Measurements from ENCODE around the gene MNDA.
"Not testable (repeated sequence)": the region's sequence is repeated elsewhere in the genome, so short reads cannot be mapped to it uniquely, and the experiment has no call there.

Gene MNDA

DNA sequence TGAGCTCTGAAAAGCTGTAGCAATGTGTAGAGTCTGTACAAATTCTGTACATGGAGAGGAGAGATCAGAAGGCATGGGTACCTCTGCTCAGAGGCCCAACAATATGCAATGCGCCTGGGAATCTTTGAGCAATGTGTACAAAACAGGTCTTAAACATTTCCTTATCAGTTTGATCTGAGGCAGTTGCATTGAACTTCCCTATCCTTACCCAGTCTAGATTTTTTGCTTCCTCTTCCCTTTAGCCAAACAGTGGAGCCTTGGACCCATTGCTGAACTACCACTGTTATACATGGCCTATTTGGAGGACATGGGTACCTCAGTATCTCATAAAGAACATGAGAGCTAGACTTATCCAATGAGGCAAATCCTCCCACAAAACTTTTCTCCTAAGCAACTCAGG, 12.6 kb upstream of the MNDA start:
- no peak for DNase-seq
- H3K9me3 Mint-ChIP-seq: no peaks in the 10 kb centered on the region
- no peak overlapping the region for H3K27ac Mint-ChIP-seq
- peaks cover 20% of the 10 kb centered on the region for H3K4me1 Mint-ChIP-seq
- CTCF ChIA-PET: interaction anchor here (0.6 to 1.4 kb wide), 3 partner anchors 10 to 39 kb away, joined by 3 to 4 read pairs (median 3); no protein-coding TSS in a partner anchor
- H3K27me3 Mint-ChIP-seq: no peaks in the 10 kb centered on the region
- H3K4me3 Mint-ChIP-seq: no peak overlapping the region
- peaks cover 1% of the 10 kb centered on the region for H3K36me3 Mint-ChIP-seq

DNA sequence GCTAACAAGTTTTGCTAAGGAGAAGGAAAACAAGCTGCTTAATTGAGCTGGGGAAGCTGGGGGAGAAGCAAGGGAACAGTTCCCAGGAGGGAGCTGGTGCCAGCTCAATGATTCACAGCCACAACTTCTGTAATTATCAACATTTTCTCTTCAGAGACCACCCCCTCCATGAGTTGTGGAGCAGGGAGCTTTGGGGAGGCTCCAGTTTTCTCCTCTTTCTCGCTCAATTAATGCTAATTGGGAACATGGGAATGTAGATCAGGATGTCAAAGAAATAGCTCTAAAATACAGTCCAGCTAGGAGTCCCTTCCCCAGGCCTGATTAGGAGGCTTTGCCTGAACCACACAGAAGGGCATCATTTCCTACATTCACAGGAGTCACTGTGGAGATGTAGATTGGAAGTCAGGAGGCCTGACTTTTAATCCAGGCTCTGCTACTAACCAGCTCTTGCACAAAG, 12.1 kb upstream of the MNDA start:
- Mint-ChIP-seq H3K27ac (peak overlapping the region; percentile 82), H3K9me3 (no peaks in the 10 kb centered on the region), H3K27me3 (no peaks in the 10 kb centered on the region), H3K4me1 (peaks cover 20% of the 10 kb centered on the region), H3K4me3 (no peak overlapping the region), H3K36me3 (peaks cover 1% of the 10 kb centered on the region)
- CTCF ChIA-PET: interaction anchor here (0.6 to 1.4 kb wide), 4 partner anchors 10 to 253 kb away, joined by 3 to 4 read pairs (median 3); no protein-coding TSS in a partner anchor
- no peak for DNase-seq

DNA sequence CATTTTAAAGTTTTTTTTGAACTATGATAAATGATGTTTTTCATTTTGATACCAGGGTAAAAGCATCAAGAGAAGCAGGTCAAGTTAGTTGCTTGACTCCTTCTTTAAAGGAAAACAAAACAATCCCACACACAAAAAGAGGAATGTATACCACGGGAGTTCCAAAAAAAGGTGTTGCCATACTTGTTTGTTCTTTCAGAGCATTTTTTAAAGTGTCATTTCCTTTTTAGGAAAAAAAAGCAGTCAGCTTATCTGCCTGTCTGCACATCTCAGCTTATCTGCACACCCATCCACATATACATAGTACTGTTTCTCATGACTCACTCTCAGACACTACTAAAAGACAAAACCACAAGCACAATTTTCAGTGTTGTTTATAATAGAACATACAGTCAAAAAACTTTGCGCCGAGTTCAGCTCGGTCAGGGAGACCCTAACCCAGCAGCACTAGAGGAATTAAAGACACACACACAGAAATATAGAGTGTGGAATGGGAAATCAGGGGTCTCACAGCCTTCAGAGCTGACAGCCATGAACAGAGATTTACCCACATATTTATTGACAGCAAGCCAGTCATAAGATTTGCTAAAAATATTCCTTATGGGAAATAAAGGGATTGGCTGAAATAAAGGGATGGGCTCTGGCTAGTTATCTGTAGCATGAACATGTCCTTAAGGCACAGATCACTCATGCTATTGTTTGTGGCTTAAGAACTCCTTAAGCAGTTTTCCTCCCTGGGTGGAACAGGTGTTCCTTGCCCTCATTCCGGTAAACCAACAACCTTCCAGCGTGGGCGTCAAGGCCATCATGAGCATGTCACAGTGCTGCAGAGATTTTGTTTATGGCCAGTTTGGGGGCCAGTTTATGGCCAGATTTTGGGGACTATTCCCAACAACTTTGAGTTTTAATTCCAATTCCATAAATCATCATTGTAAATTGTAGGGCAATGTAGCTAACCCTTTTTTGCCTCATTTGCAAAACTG, 11.4 kb upstream of the MNDA start:
- H3K27ac Mint-ChIP-seq: peak overlapping the region; percentile 82
- H3K4me3 Mint-ChIP-seq: no peak overlapping the region
- DNase-seq: peak; percentile 22
- CTCF ChIA-PET: interaction anchor here (0.6 to 0.9 kb wide), 2 partner anchors 19 to 253 kb away, joined by 3 read pairs; no protein-coding TSS in a partner anchor
- H3K4me1 Mint-ChIP-seq: peaks cover 20% of the 10 kb centered on the region
- H3K36me3 Mint-ChIP-seq: peaks cover 1% of the 10 kb centered on the region
- H3K27me3 Mint-ChIP-seq: no peaks in the 10 kb centered on the region
- H3K9me3 Mint-ChIP-seq: no peaks in the 10 kb centered on the region

DNA sequence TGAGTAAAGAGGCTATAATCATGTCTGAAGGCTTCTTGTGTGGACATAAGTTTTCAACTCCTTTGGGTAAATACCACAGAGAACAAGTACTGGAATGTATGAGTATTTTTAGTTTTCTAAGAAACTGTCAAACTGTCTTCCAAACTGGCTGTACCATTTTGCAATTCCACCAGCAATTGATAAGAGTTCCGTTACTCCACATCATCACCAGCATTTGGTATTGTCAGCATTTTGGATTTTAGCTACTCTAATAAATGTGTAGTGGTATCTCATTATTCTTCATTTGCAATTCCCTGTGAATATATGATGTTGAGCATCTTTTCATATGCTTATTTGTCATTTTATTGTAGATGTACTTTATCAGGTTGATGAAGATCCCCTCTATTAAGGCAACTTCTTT, 9.4 kb upstream of the MNDA start:
- Mint-ChIP-seq H3K36me3 (peaks cover 1% of the 10 kb centered on the region), H3K4me1 (peaks cover 20% of the 10 kb centered on the region), H3K4me3 (no peak overlapping the region), H3K27ac (no peak overlapping the region), H3K27me3 (no peaks in the 10 kb centered on the region), H3K9me3 (no peaks in the 10 kb centered on the region)
- CTCF ChIA-PET: no interaction called here
- no peak for DNase-seq

GRCh38 chr1:158830074-158830677, 975 bp upstream of the MNDA start:
- H3K27me3 Mint-ChIP-seq: peaks cover 4% of the 10 kb centered on the region
- peaks cover 2% of the 10 kb centered on the region for H3K4me1 Mint-ChIP-seq
- H3K4me3 Mint-ChIP-seq: no peak overlapping the region
- CTCF ChIA-PET: interaction anchor here (0.6 kb wide), 1 partner anchor 8 kb away, joined by 3 read pairs; no protein-coding TSS in a partner anchor
- no peak for DNase-seq
- peak overlapping the region; percentile 2 for H3K27ac Mint-ChIP-seq
- peaks cover 1% of the 10 kb centered on the region for H3K36me3 Mint-ChIP-seq
- H3K9me3 Mint-ChIP-seq: peaks cover 15% of the 10 kb centered on the region

- CTCF ChIA-PET: no interaction called here
- H3K4me1 Mint-ChIP-seq: peaks cover 2% of the 10 kb centered on the region
- H3K4me3 Mint-ChIP-seq: no peak overlapping the region
- peaks cover 4% of the 10 kb centered on the region for H3K27me3 Mint-ChIP-seq
- H3K36me3 Mint-ChIP-seq: peaks cover 1% of the 10 kb centered on the region
- peaks cover 10% of the 10 kb centered on the region for H3K9me3 Mint-ChIP-seq
- DNase-seq: no peak
- no peak overlapping the region for H3K27ac Mint-ChIP-seq
Measured at GRCh38 chr1:158833264-158833663, 2.1 kb downstream of the MNDA start.

DNA sequence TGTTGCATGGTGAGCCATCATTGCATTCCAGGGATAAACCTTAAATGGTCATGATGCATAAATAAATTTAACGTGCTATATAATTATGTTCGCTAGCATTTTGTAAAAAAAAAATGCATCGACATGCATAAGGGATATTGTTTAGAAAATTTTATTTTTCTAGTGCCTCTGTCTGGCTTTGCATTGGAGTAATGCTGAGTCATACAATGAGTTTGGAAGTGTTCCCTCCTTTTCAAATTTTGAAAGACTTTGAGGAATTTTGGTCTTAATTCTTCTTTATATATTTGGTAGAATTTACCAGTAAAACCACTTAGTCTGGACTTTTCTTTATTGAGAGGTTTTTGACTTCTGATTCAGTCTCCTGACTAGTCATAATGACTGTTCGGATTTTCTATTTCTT, 4.9 kb downstream of the MNDA start:
- no peaks in the 10 kb centered on the region for H3K36me3 Mint-ChIP-seq
- H3K27me3 Mint-ChIP-seq: peaks cover 3% of the 10 kb centered on the region
- H3K4me3 Mint-ChIP-seq: no peak overlapping the region
- H3K9me3 Mint-ChIP-seq: no peaks in the 10 kb centered on the region
- CTCF ChIA-PET: no interaction called here
- H3K4me1 Mint-ChIP-seq: no peaks in the 10 kb centered on the region
- no peak for DNase-seq
- H3K27ac Mint-ChIP-seq: no peak overlapping the region

DNA sequence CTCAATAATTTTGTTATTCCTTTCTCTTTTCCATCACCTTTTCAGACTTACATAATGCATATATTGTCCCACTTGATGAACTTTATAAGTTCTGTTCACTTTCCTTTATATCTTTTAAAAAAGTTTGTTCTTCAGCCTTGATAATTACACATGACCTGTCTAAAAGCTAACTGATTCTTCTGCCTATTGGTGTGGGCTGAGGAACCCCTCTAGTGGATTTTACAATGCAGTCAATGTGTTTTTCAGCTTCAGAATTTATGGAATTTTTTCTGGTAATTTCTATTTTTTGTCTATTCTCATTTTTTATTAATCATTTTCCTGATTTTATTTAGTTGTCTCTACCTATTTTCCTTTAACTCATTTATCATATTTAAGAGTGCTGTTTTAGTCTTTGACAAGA, 7.5 kb downstream of the MNDA start:
- Mint-ChIP-seq H3K4me3 (no peak overlapping the region), H3K36me3 (no peaks in the 10 kb centered on the region), H3K9me3 (no peaks in the 10 kb centered on the region), H3K27me3 (peaks cover 3% of the 10 kb centered on the region), H3K27ac (no peak overlapping the region), H3K4me1 (no peaks in the 10 kb centered on the region)
- DNase-seq: no peak
- CTCF ChIA-PET: no interaction called here

- Mint-ChIP-seq H3K27me3 (peaks cover 3% of the 10 kb centered on the region), H3K4me1 (no peaks in the 10 kb centered on the region), H3K4me3 (no peak overlapping the region)
Measured at GRCh38 chr1:158839566-158839965, 8.4 kb downstream of the MNDA start.

DNA sequence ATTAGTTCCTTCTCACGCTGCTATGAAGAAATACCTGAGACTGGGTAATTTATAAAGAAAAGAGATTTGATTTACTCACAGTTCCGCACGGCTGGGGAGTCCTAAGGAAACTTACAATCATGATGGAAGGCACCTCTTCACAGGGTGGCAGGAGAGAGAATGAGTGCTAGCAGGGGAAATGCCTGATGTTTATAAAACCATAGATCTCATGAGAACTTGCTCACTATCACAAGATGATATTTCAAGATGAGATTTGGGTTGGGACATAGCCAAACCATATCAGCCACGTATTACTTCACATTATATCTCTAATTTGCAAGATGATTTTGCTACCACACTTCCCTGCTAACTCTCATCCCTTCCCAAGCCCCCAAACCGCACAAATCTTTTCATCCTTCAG, 9.1 kb downstream of the MNDA start:
- Mint-ChIP-seq H3K36me3 (no peaks in the 10 kb centered on the region), H3K4me3 (no peak overlapping the region), H3K4me1 (no peaks in the 10 kb centered on the region), H3K27ac (no peak overlapping the region), H3K27me3 (peaks cover 3% of the 10 kb centered on the region), H3K9me3 (no peaks in the 10 kb centered on the region)
- CTCF ChIA-PET: no interaction called here
- no peak for DNase-seq

More at GRCh38 chr1:158839566-158839965, 8.4 kb downstream of the MNDA start:
- H3K36me3 Mint-ChIP-seq: no peaks in the 10 kb centered on the region
- no peak overlapping the region for H3K27ac Mint-ChIP-seq
- CTCF ChIA-PET: no interaction called here
- no peak for DNase-seq
- H3K9me3 Mint-ChIP-seq: no peaks in the 10 kb centered on the region

GRCh38 chr1:158864595-158864994, 33.4 kb downstream of the MNDA start:
- Mint-ChIP-seq H3K27ac (no peak overlapping the region), H3K4me1 (no peaks in the 10 kb centered on the region), H3K36me3 (no peaks in the 10 kb centered on the region), H3K9me3 (peaks cover 4% of the 10 kb centered on the region), H3K27me3 (no peaks in the 10 kb centered on the region), H3K4me3 (no peak overlapping the region)
- CTCF ChIA-PET: no interaction called here
- DNase-seq: no peak

GRCh38 chr1:158870438-158870837, 39.3 kb downstream of the MNDA start:
- H3K9me3 Mint-ChIP-seq, H3K4me3 Mint-ChIP-seq, H3K27ac Mint-ChIP-seq, H3K27me3 Mint-ChIP-seq, CTCF ChIA-PET, H3K36me3 Mint-ChIP-seq, H3K4me1 Mint-ChIP-seq, DNase-seq: not testable (repeated sequence)

GRCh38 chr1:158873141-158873540, 42.0 kb downstream of the MNDA start:
- Mint-ChIP-seq H3K27me3 (peaks cover 14% of the 10 kb centered on the region), H3K36me3 (no peaks in the 10 kb centered on the region), H3K27ac (no peak overlapping the region), H3K4me1 (no peaks in the 10 kb centered on the region), H3K9me3 (no peaks in the 10 kb centered on the region), H3K4me3 (no peak overlapping the region)
- CTCF ChIA-PET: no interaction called here
- no peak for DNase-seq

DNA sequence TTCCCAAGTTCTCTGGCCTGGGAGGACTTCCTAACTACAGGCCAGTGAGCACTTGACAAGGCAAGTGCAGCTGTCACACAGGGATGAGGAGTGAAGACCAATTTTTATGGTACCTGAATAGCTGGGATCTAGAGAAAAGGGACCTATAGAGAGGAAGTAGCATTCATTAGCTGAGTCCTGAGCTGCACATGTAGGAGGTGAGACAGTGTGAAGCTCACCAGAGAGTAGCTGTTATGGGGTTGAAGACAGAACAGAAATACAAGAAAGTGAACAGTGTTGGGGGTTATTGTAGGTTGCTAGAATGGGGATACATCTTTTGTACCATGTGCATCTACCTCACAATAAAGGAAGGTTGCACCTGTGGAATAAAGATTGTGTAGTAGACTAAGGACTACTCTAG, 62.5 kb downstream of the MNDA start:
- CTCF ChIA-PET: no interaction called here
- Mint-ChIP-seq H3K9me3 (no peaks in the 10 kb centered on the region), H3K4me1 (no peaks in the 10 kb centered on the region), H3K4me3 (no peak overlapping the region), H3K27ac (no peak overlapping the region), H3K27me3 (no peaks in the 10 kb centered on the region), H3K36me3 (no peaks in the 10 kb centered on the region)
- DNase-seq: no peak

GRCh38 chr1:158898722-158899121, 67.6 kb downstream of the MNDA start:
- Mint-ChIP-seq H3K4me1 (no peaks in the 10 kb centered on the region), H3K4me3 (no peak overlapping the region)
- CTCF ChIA-PET: no interaction called here

More at GRCh38 chr1:158898722-158899121, 67.6 kb downstream of the MNDA start:
- H3K27me3 Mint-ChIP-seq: no peaks in the 10 kb centered on the region
- no peaks in the 10 kb centered on the region for H3K9me3 Mint-ChIP-seq
- DNase-seq: no peak
- H3K36me3 Mint-ChIP-seq: no peaks in the 10 kb centered on the region
- H3K27ac Mint-ChIP-seq: no peak overlapping the region
